Smooth muscle cell (in vitro differentiated cells): ENCODE results near the gene DEDD. TPM values are rescaled to one million over a fixed set of nuclear protein-coding genes. Genes with fewer than 3 reads are reported as not detected.

Experiments used
- DNase-seq: peaks from one replicate; lab custom pipeline; 2025; ENCODE audit not compliant: unreplicated experiment; lab: John Stamatoyannopoulos, UW
- H2AFZ ChIP-seq: fragments of 200-600 bp; sonication (generic); 2 replicates; pipeline ENCODE4 v1.6.0; 2016; ENCODE audit warnings: antibody characterized with exemption, low read depth, mild to moderate bottlenecking
- H3F3A ChIP-seq: fragments of 200-600 bp; sonication (generic); 2 replicates; pipeline ENCODE4 v1.6.0; 2017; ENCODE audit warnings: antibody characterized with exemption, low read depth
- H3K27ac ChIP-seq: fragments of 200-600 bp; sonication (generic); 2 replicates; pipeline ENCODE4 v1.5.1; 2016; ENCODE audit warnings: low read depth, mild to moderate bottlenecking
- H3K27me3 ChIP-seq: fragments of 200-600 bp; sonication (generic); 2 replicates; pipeline ENCODE4 v1.6.1; 2016; ENCODE audit warnings: low read depth, mild to moderate bottlenecking
- H3K36me3 ChIP-seq: fragments of 200-600 bp; sonication (generic); 2 replicates; pipeline ENCODE4 v1.5.1; 2016; ENCODE audit warnings: low read depth
- H3K4me1 ChIP-seq: fragments of 200-600 bp; sonication (generic); 2 replicates; pipeline ENCODE4 v1.5.1; 2016; ENCODE audit warnings: low read depth
- H3K4me2 ChIP-seq: fragments of 200-600 bp; sonication (generic); 2 replicates; pipeline ENCODE4 v1.6.0; 2016; ENCODE audit warnings: mild to moderate bottlenecking
- H3K4me3 ChIP-seq: fragments of 200-600 bp; sonication (generic); 2 replicates; pipeline ENCODE4 v1.5.1; 2016; ENCODE audit warnings: mild to moderate bottlenecking
- H3K79me2 ChIP-seq: fragments of 200-600 bp; sonication (generic); 2 replicates; pipeline ENCODE4 v1.6.0; 2016; ENCODE audit warnings: low read depth, mild to moderate bottlenecking
- H3K9ac ChIP-seq: fragments of 200-600 bp; sonication (generic); 2 replicates; pipeline ENCODE4 v1.6.0; 2016; ENCODE audit warnings: low read depth
- H3K9me3 ChIP-seq: fragments of 200-600 bp; sonication (generic); replicated peaks from 2 replicates; pipeline ENCODE4 v1.5.1; 2016; ENCODE audit warnings: low read depth
- H4K20me1 ChIP-seq: fragments of 200-600 bp; sonication (generic); 2 replicates; pipeline ENCODE4 v1.6.0; 2016; ENCODE audit warnings: low read depth
- WGBS: methylation state at CpG from one replicate; pipeline ENCODE4 v1.1.7; 2016; ENCODE audit warnings: low lambda C conversion rate; 5-methylcytosine and 5-hydroxymethylcytosine counted together
- polyA plus RNA-seq: library from polyadenylated mRNA; unstranded; fragments of >200 nt; fragmentation: Nextera tagmentation; extraction: Ambion mirVana; gene quantifications from 2 replicates; pipeline ENCODE4 v1.2.1, GENCODE V29; 2016
- total RNA-seq: library from RNA; depleted of rRNA; stranded (reverse); fragments of >200 nt; gene quantifications from 2 replicates; pipeline ENCODE4 v1.2.3, GENCODE V29; 2014
- TF ChIP-seq, protein P1 (sequence below): fragments of 200-600 bp; sonication (generic); IDR thresholded peaks from 2 replicates; pipeline ENCODE4 v1.5.1; 2017; ENCODE audit warnings: borderline replicate concordance, mild to moderate bottlenecking, antibody characterized with exemption; ENCODE audit not compliant: insufficient read depth, poor library complexity, severe bottlenecking

Gene DEDD
- total and polyA plus RNA-seq, 2 experiments from 2014 or later = 36.3 to 38.6 TPM

DNA sequence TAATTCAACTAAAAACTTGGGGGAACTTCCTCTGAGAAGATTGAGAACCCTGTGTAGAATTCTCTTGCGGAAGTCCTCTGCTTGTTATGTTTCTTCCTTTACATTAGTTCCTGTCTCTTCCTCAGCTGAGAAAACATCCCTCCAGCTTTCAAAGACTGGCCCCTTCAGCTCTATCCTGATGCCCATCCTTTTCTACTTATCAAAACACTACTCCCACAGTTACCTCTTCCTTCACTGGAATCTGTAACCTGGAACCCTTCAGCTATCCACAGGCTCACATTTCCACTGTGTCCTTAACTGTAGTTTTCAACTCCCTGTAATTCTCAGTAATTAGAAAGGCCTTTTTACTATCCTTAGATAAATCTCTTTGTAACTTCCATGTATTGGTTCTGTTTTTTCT, 6.0 kb upstream of the DEDD start:
- H3K9ac ChIP-seq = no peak overlapping the region
- 88% methylated on average over 1 of the region's 1 CpG for WGBS
- TF ChIP-seq, protein P1, sequence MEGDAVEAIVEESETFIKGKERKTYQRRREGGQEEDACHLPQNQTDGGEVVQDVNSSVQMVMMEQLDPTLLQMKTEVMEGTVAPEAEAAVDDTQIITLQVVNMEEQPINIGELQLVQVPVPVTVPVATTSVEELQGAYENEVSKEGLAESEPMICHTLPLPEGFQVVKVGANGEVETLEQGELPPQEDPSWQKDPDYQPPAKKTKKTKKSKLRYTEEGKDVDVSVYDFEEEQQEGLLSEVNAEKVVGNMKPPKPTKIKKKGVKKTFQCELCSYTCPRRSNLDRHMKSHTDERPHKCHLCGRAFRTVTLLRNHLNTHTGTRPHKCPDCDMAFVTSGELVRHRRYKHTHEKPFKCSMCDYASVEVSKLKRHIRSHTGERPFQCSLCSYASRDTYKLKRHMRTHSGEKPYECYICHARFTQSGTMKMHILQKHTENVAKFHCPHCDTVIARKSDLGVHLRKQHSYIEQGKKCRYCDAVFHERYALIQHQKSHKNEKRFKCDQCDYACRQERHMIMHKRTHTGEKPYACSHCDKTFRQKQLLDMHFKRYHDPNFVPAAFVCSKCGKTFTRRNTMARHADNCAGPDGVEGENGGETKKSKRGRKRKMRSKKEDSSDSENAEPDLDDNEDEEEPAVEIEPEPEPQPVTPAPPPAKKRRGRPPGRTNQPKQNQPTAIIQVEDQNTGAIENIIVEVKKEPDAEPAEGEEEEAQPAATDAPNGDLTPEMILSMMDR = no peak

DNA sequence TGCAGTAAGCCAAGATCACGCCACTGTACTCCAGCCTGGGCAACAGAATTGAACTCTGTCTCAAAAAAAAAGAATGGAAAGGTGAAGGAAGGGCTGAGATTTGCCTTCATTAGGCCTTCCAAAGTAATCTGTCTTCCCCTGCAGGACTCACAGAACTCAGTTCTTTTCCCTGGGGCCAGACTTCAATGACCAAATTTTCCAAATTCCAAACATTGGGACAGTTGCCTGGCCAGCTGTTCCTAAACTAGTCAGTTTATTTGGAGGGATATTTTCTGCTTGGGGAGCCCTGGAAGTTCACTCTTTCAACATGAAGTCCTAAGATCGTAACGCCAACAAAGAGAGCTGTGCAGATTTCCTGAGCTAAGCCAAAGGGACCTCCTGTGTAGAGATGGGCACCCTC, 5.4 kb upstream of the DEDD start:
- H3F3A ChIP-seq = peaks cover 4% of the 10 kb centered on the region
- no peaks in the 10 kb centered on the region for H3K36me3 ChIP-seq
- H3K27me3 ChIP-seq = no peaks in the 10 kb centered on the region
- H3K4me3 ChIP-seq = no peak overlapping the region
- no peak overlapping the region for H3K4me2 ChIP-seq
- no peak overlapping the region for H3K9ac ChIP-seq
- no peak for DNase-seq
- peaks cover 29% of the 10 kb centered on the region for H3K79me2 ChIP-seq
- peaks cover 10% of the 10 kb centered on the region for H4K20me1 ChIP-seq
- TF ChIP-seq, protein P1 = no peak
- H3K27ac ChIP-seq = no peak overlapping the region
- 83% methylated on average over 3 of the region's 3 CpGs for WGBS
- H3K4me1 ChIP-seq = no peaks in the 10 kb centered on the region
- H2AFZ ChIP-seq = no peak overlapping the region
- H3K9me3 ChIP-seq = no peaks in the 10 kb centered on the region

More for the DNA sequence above, 6.0 kb upstream of the DEDD start:
- Histone ChIP-seq H2AFZ (no peak overlapping the region), H3K4me3 (no peak overlapping the region), H3K9me3 (no peaks in the 10 kb centered on the region), H3K4me2 (no peak overlapping the region), H3F3A (no peaks in the 10 kb centered on the region), H4K20me1 (peaks cover 10% of the 10 kb centered on the region), H3K27me3 (no peaks in the 10 kb centered on the region), H3K79me2 (peaks cover 29% of the 10 kb centered on the region), H3K4me1 (no peaks in the 10 kb centered on the region), H3K27ac (no peak overlapping the region), H3K36me3 (no peaks in the 10 kb centered on the region)
- DNase-seq = no peak

DNA sequence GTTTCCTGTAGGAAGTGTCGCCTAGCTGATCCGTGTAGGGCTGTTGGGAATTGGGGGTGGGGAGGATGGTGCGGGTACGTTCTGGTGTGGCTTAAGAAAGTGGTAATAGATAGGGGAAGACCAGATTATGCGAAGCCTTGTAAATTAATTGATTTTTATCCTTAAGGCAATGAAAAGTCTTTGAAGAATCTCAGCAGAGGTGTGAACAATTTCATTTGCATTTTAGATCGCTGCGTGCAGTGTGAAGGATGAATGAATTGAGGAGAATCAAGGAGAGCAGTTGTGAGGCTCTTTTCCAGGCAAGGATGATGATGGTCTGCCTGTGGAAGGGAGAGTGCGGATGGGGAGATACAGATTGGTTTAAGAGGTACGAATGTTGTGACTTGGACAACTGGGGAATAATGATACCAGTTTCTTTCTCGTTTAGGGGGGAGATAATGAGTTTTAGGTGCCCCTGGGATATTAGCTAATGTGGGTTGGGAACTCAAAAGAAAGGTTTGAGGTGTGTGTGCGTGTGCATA, 813 bp upstream of the DEDD start:
- Histone ChIP-seq H3F3A (peaks cover 5% of the 10 kb centered on the region), H3K27me3 (no peaks in the 10 kb centered on the region), H3K79me2 (peaks cover 66% of the 10 kb centered on the region), H3K4me2 (peak overlapping the region; percentile 85), H3K27ac (peak overlapping the region; percentile 93), H4K20me1 (peaks cover 25% of the 10 kb centered on the region), H3K36me3 (no peaks in the 10 kb centered on the region), H3K4me1 (peaks cover 19% of the 10 kb centered on the region), H3K9me3 (no peaks in the 10 kb centered on the region), H3K4me3 (peak overlapping the region; percentile 65), H2AFZ (peak overlapping the region; percentile 68), H3K9ac (peak overlapping the region; percentile 95)
- TF ChIP-seq, protein P1 = no peak
- 2% methylated on average over 11 of the region's 11 CpGs for WGBS
- DNase-seq = no peak
